ENCODE measurements around the gene UBE2R2. TPM values are rescaled to one million over a fixed set of nuclear protein-coding genes. Genes with fewer than 3 reads are reported as not detected.
A peak's percentile ranks its signal among the peaks of the same experiment; 100 is the strongest.

Gene UBE2R2
- total and polyA plus RNA-seq, 2 of the 4 experiments (the other 2 are of a cell fraction), result 12.7 to 24.8 TPM

DNA sequence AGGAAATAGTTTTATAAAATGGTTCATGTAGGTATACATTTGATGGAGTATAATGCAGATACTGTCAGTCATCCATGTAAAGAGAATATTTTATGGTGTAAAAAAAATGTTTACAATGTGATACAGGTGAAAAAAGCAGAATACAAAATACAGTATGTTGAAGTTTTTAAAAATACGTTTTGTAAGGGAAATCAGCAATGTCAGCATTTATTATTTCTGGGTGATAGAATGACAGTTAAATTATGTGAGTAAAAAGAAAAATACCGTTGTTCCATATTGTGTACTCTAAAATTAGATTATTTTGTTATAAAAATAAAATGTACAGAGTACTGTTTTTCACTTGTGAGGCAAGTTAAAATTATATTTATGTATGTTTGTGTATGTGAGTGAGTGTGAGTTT lies 69.0 kb downstream of the UBE2R2 start:
- no peak overlapping the region for H4K5ac ChIP-seq (ENCODE audit: low read depth, low read length)
- H3K27ac ChIP-seq (ENCODE audit: insufficient read depth, low read length), result no peak overlapping the region
- no peak overlapping the region for H4K91ac ChIP-seq (ENCODE audit: insufficient read depth, low read depth, low read length)
- no peak overlapping the region for H2AK5ac ChIP-seq (ENCODE audit: low read depth, low read length)
- H3K9me3 ChIP-seq (ENCODE audit: control insufficient read depth, insufficient read depth, low read length), result no peaks in the 10 kb centered on the region
- H3K9me1 ChIP-seq (ENCODE audit: insufficient read depth, low read length), result peaks cover 2% of the 10 kb centered on the region; the same call in 1 of the 2 replicates
- H3K4me3 ChIP-seq (ENCODE audit: insufficient read depth, low read depth, low read length), result no peak overlapping the region
- DNase-seq, result no peak
- peaks cover 4% of the 10 kb centered on the region for H3K36me3 ChIP-seq (ENCODE audit: control insufficient read depth, insufficient read depth, low read length)
- intact Hi-C loops (cut with micrococcal nuclease) (no loop called here), in situ Hi-C loops (cut with MboI; ENCODE audit: low sequenced_read_pairs) (no loop called here), dilution Hi-C loops (cut with HindIII; ENCODE audit: low sequenced_read_pairs, unreplicated experiment) (no loop called here)
- BruUV-seq (replicated peaks), result no TSS peak
- H2AK9ac ChIP-seq (replicated peaks; ENCODE audit: low read depth, low read length, poor library complexity), result no peak overlapping the region
- H3K4me1 ChIP-seq (ENCODE audit: control insufficient read depth, insufficient read depth, low read length), result peaks cover 5% of the 10 kb centered on the region
- no peak overlapping the region for H2AFZ ChIP-seq (replicated peaks; ENCODE audit: low read length, poor library complexity)
- no peak overlapping the region for H2BK5ac ChIP-seq (ENCODE audit: low read depth, low read length, poor library complexity, severe bottlenecking)
- no peak overlapping the region for H3K23ac ChIP-seq (ENCODE audit: low read depth, low read length)
- no peak overlapping the region for H2BK15ac ChIP-seq (ENCODE audit: low read depth, low read length)
- H3K18ac ChIP-seq (ENCODE audit: low read depth, low read length), result no peak overlapping the region
- H3K79me1 ChIP-seq (ENCODE audit: low read depth in 1 of 2, low read length in 2 of 2), result peaks cover 9 to 70% of the 10 kb centered on the region in 2 experiments; a peak in 3 of 4 replicates
- TF ChIP-seq, protein P1, sequence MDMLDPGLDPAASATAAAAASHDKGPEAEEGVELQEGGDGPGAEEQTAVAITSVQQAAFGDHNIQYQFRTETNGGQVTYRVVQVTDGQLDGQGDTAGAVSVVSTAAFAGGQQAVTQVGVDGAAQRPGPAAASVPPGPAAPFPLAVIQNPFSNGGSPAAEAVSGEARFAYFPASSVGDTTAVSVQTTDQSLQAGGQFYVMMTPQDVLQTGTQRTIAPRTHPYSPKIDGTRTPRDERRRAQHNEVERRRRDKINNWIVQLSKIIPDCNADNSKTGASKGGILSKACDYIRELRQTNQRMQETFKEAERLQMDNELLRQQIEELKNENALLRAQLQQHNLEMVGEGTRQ (IDR thresholded peaks at IDR 0.05; ENCODE audit: low read depth, low read length), result no peak
- peak; percentile 98 for TF ChIP-seq MAFK (IDR thresholded peaks at IDR 0.05; ENCODE audit: low read depth, low read length)
- H4K20me1 ChIP-seq (ENCODE audit: insufficient read depth, low read length), result peaks cover 76% of the 10 kb centered on the region
- H4K8ac ChIP-seq (ENCODE audit: low read depth in 2 of 2, low read length in 2 of 2), result no peak overlapping the region
- H3K56ac ChIP-seq (ENCODE audit: extremely low read depth, insufficient read depth, low read length), result no peak overlapping the region
- POLR2A ChIA-PET (ENCODE audit: unreplicated experiment), result no interaction called here
- no peak overlapping the region for H3K14ac ChIP-seq (replicated peaks; ENCODE audit: low read depth, low read length)
- no peak overlapping the region for H3K4ac ChIP-seq (ENCODE audit: low read depth, low read length)
- CTCF ChIA-PET, result no interaction called here
- no peak overlapping the region for H2BK20ac ChIP-seq (ENCODE audit: low read depth, low read length)
- ATAC-seq (ENCODE audit: low read depth), result no peak
- no CpG with 5 or more reads among the region's 2 CpGs for WGBS, 2 experiments (ENCODE audit: extremely low coverage in 2 of 2, insufficient read length in 1 of 2)
- no peak overlapping the region for H3K4me2 ChIP-seq (ENCODE audit: low read depth, low read length)
- H3K27me3 ChIP-seq (ENCODE audit: control insufficient read depth, insufficient read depth, low read length), result no peaks in the 10 kb centered on the region
- no peak overlapping the region for H2BK120ac ChIP-seq (ENCODE audit: low read depth, low read length)
- H3K9ac ChIP-seq (ENCODE audit: low read depth, low read length), result no peak overlapping the region
